PC-9 (cell line): ENCODE data around the gene TOB2.

Experiments
- EZH2 ChIP-seq: fragments of 200-600 bp; sonication (generic); IDR thresholded peaks from 2 replicates; pipeline ENCODE4 v1.8.0; 2017; ENCODE audit warnings: antibody characterized with exemption, low read depth
- TF ChIP-seq, protein P1 (sequence below): fragments of 200-600 bp; sonication (generic); conservative IDR thresholded peaks from 2 replicates; pipeline ENCODE4 v1.6.1; 2017; ENCODE audit warnings: mixed run types, antibody characterized with exemption, mild to moderate bottlenecking, moderate library complexity

DNA sequence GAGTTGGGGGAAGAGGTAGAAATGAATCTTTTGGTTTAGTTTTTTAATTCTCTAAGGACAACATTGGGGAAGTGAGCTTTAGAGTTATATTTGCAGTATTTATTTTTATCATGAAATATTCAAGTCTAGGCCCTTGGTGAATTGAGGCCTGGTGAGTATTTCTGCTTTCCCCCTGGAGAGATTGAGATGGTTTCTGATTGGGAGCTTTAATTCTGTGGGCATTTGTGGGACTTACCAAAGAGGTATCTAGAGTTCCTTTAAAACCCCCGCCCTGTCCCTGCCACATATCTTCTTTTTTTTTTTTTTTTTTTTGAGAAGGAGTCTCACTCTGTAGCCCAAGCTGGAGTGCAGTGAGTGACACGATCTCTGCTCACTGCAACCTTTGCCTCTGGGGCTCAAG is 31.9 kb upstream of the TOB2 start:
- TF ChIP-seq, protein P1, sequence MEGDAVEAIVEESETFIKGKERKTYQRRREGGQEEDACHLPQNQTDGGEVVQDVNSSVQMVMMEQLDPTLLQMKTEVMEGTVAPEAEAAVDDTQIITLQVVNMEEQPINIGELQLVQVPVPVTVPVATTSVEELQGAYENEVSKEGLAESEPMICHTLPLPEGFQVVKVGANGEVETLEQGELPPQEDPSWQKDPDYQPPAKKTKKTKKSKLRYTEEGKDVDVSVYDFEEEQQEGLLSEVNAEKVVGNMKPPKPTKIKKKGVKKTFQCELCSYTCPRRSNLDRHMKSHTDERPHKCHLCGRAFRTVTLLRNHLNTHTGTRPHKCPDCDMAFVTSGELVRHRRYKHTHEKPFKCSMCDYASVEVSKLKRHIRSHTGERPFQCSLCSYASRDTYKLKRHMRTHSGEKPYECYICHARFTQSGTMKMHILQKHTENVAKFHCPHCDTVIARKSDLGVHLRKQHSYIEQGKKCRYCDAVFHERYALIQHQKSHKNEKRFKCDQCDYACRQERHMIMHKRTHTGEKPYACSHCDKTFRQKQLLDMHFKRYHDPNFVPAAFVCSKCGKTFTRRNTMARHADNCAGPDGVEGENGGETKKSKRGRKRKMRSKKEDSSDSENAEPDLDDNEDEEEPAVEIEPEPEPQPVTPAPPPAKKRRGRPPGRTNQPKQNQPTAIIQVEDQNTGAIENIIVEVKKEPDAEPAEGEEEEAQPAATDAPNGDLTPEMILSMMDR: no peak
- no peak for TF ChIP-seq EZH2
